Measurements from ENCODE around the gene EVI5.

EVI5 gene

DNA sequence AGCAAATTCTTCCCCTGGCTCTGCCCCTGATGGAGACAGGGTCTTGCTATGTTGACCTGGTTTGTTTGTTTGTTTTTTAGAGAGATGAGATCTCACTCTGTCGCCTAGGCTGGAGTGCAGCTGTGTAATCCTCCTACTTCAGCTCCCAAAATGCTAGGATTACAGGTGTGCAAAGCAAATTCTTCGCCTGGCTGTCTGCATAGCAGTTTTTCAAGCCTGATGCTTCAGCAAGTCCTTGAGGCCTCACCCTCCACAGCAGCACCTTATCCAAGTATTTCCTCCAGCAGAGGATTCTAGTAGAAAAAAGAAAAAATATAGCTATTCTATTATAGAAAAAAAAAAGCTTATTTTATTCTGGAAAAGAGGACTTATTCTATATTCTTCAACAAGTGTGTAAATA lies 31.8 kb upstream of the EVI5 start:
- no peaks in the 10 kb centered on the region for H3K9me3 ChIP-seq (ENCODE audit: low read length)
- no peaks in the 10 kb centered on the region for H4K20me1 ChIP-seq (ENCODE audit: insufficient read depth, low read length)
- H3F3A ChIP-seq (ENCODE audit: insufficient read depth, low read length) = no peaks in the 10 kb centered on the region
- no peak overlapping the region for H3K9ac ChIP-seq (ENCODE audit: low read length)
- no peaks in the 10 kb centered on the region for H3K79me2 ChIP-seq (ENCODE audit: insufficient read depth, low read length)
- no peaks in the 10 kb centered on the region for H3K27me3 ChIP-seq (ENCODE audit: insufficient read depth, low read length)
- H3K27ac ChIP-seq (ENCODE audit: low read depth, low read length, poor library complexity, severe bottlenecking) = no peak overlapping the region
- no peak overlapping the region for H3K4me3 ChIP-seq (ENCODE audit: low read depth, low read length, poor library complexity, severe bottlenecking)
- no peaks in the 10 kb centered on the region for H3K36me3 ChIP-seq (ENCODE audit: insufficient read depth, low read length)
- H3K4me1 ChIP-seq (ENCODE audit: insufficient read depth, low read length, severe bottlenecking) = no peaks in the 10 kb centered on the region
- TF ChIP-seq CTCF (IDR thresholded peaks at IDR 0.05; ENCODE audit: low read length) (no peak), EZH2 (IDR thresholded peaks at IDR 0.05; ENCODE audit: borderline replicate concordance, low read length) (no peak)
- no peak overlapping the region for H2AFZ ChIP-seq (ENCODE audit: low read length)
- no peak overlapping the region for H3K4me2 ChIP-seq (ENCODE audit: low read length)
- no peaks in the 10 kb centered on the region for H3K9me2 ChIP-seq (ENCODE audit: low read depth, low read length)

DNA sequence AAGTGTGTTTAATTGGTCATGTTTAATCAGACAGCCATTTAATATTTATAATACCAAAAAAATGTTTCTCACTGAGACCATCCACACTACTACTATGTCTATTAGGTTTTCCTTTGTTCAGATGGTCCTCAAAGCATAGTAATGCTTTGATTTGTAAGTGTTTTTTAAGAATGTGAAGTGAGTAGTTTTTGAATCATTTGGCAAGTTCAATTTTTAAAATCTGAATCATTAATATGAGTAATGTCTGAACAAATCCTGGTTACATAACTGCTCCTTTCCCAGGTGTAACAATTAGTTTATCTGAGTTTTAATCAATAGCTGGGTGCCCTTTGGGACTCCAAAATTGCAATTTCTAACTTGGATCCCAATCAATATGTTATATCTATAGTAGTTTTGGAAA lies 23.5 kb upstream of the EVI5 start:
- H3K27me3 ChIP-seq (ENCODE audit: insufficient read depth, low read length) = no peaks in the 10 kb centered on the region; the same call in 1 of the 2 replicates
- H2AFZ ChIP-seq (ENCODE audit: low read length) = no peak overlapping the region
- H3K36me3 ChIP-seq (ENCODE audit: insufficient read depth, low read length) = no peaks in the 10 kb centered on the region
- H3K79me2 ChIP-seq (ENCODE audit: insufficient read depth, low read length) = no peaks in the 10 kb centered on the region
- no peak overlapping the region for H3K9ac ChIP-seq (ENCODE audit: low read length)
- H3F3A ChIP-seq (ENCODE audit: insufficient read depth, low read length) = no peaks in the 10 kb centered on the region
- H3K9me3 ChIP-seq (ENCODE audit: low read length) = peaks cover 7% of the 10 kb centered on the region
- H3K27ac ChIP-seq (ENCODE audit: low read depth, low read length, poor library complexity, severe bottlenecking) = no peak overlapping the region
- no peak for TF ChIP-seq EZH2 (IDR thresholded peaks at IDR 0.05; ENCODE audit: borderline replicate concordance, low read length)
- no peak for TF ChIP-seq CTCF (IDR thresholded peaks at IDR 0.05; ENCODE audit: low read length)
- no peak overlapping the region for H3K4me3 ChIP-seq (ENCODE audit: low read depth, low read length, poor library complexity, severe bottlenecking)
- H3K4me2 ChIP-seq (ENCODE audit: low read length) = no peak overlapping the region
- H3K9me2 ChIP-seq (ENCODE audit: low read depth, low read length) = no peaks in the 10 kb centered on the region
- H4K20me1 ChIP-seq (ENCODE audit: insufficient read depth, low read length) = no peaks in the 10 kb centered on the region
- no peaks in the 10 kb centered on the region for H3K4me1 ChIP-seq (ENCODE audit: insufficient read depth, low read length, severe bottlenecking)

GRCh38 chr1:92805216-92805615 lies 20.3 kb upstream of the EVI5 start:
- Histone ChIP-seq H3F3A (ENCODE audit: insufficient read depth, low read length) (no peaks in the 10 kb centered on the region), H3K9ac (ENCODE audit: low read length) (no peak overlapping the region), H2AFZ (ENCODE audit: low read length) (no peak overlapping the region), H3K9me2 (ENCODE audit: low read depth, low read length) (no peaks in the 10 kb centered on the region), H3K36me3 (ENCODE audit: insufficient read depth, low read length) (no peaks in the 10 kb centered on the region), H3K79me2 (ENCODE audit: insufficient read depth, low read length) (no peaks in the 10 kb centered on the region), H3K4me2 (ENCODE audit: low read length) (no peak overlapping the region), H3K4me1 (ENCODE audit: insufficient read depth, low read length, severe bottlenecking) (no peaks in the 10 kb centered on the region), H3K27me3 (ENCODE audit: insufficient read depth, low read length) (no peaks in the 10 kb centered on the region; the same call in 1 of the 2 replicates), H4K20me1 (ENCODE audit: insufficient read depth, low read length) (no peaks in the 10 kb centered on the region), H3K4me3 (ENCODE audit: low read depth, low read length, poor library complexity, severe bottlenecking) (no peak overlapping the region), H3K9me3 (ENCODE audit: low read length) (peaks cover 7% of the 10 kb centered on the region), H3K27ac (ENCODE audit: low read depth, low read length, poor library complexity, severe bottlenecking) (no peak overlapping the region)
- no peak for TF ChIP-seq EZH2 (IDR thresholded peaks at IDR 0.05; ENCODE audit: borderline replicate concordance, low read length)
- no peak for TF ChIP-seq CTCF (IDR thresholded peaks at IDR 0.05; ENCODE audit: low read length)

All from OCI-LY1 (cell line).